Glutamatergic neuron (in vitro differentiated cells): Measurements from ENCODE around the gene EPHA10. TPM values are rescaled to one million over a fixed set of nuclear protein-coding genes. Genes with fewer than 3 reads are reported as not detected.

Experiments
- DNase-seq: peaks from one replicate; pipeline ENCODE4 v3.0.0; 2022
- H3K27ac Mint-ChIP-seq: one replicate; pipeline ENCODE4 v1.8.0; 2020; ENCODE audit warnings: mild to moderate bottlenecking, mixed read lengths, inconsistent platforms; ENCODE audit not compliant: unreplicated experiment
- H3K27me3 Mint-ChIP-seq: one replicate; pipeline ENCODE4 v1.8.0; 2020; ENCODE audit warnings: mild to moderate bottlenecking, moderate library complexity, mixed read lengths, inconsistent platforms; ENCODE audit not compliant: unreplicated experiment
- H3K36me3 Mint-ChIP-seq: one replicate; pipeline ENCODE4 v1.8.0; 2020; ENCODE audit warnings: mild to moderate bottlenecking, mixed read lengths, inconsistent platforms; ENCODE audit not compliant: unreplicated experiment
- H3K4me1 Mint-ChIP-seq: one replicate; pipeline ENCODE4 v1.8.0; 2020; ENCODE audit warnings: mild to moderate bottlenecking, low read depth, mixed read lengths, inconsistent platforms; ENCODE audit not compliant: unreplicated experiment
- H3K4me3 Mint-ChIP-seq: one replicate; pipeline ENCODE4 v1.8.0; 2020; ENCODE audit warnings: mild to moderate bottlenecking, mixed read lengths, inconsistent platforms; ENCODE audit not compliant: unreplicated experiment
- H3K9me3 Mint-ChIP-seq: one replicate; pipeline ENCODE4 v1.8.0; 2020; ENCODE audit warnings: mild to moderate bottlenecking, moderate library complexity, mixed read lengths, inconsistent platforms; ENCODE audit not compliant: unreplicated experiment
- CTCF ChIP-seq: fragments of 200-600 bp; sonication (generic); IDR thresholded peaks from one replicate; pipeline ENCODE4 v1.5.0; 2021; ENCODE audit not compliant: partially characterized antibody, unreplicated experiment
- total RNA-seq: library from RNA; stranded (reverse); fragmentation: NEBNext Ultra II Directional; extraction: Animal tissue kit (Norgen Biotek cat#: 25700); gene quantifications from one replicate; pipeline ENCODE4 v1.2.1, GENCODE V29; 2021; ENCODE audit not compliant: unreplicated experiment

The EPHA10 gene
- total RNA-seq, 1 donor from 2014 or later: 4.8 TPM

GRCh38 chr1:37761416-37762095 lies 3.4 kb downstream of the EPHA10 start:
- Mint-ChIP-seq H3K4me3 (no peak overlapping the region), H3K27ac (no peak overlapping the region), H3K36me3 (no peaks in the 10 kb centered on the region), H3K27me3 (peaks cover 14% of the 10 kb centered on the region), H3K4me1 (peaks cover 5% of the 10 kb centered on the region), H3K9me3 (no peaks in the 10 kb centered on the region)
- TF ChIP-seq CTCF: no peak
- no peak for DNase-seq

- no peak for DNase-seq
- Mint-ChIP-seq H3K27ac (no peak overlapping the region), H3K4me1 (no peaks in the 10 kb centered on the region), H3K4me3 (no peak overlapping the region), H3K27me3 (peaks cover 13% of the 10 kb centered on the region), H3K36me3 (no peaks in the 10 kb centered on the region), H3K9me3 (no peaks in the 10 kb centered on the region)
- no peak for TF ChIP-seq CTCF
Measured at GRCh38 chr1:37759451-37759850, 5.5 kb downstream of the EPHA10 start.

- Mint-ChIP-seq H3K27ac (no peak overlapping the region), H3K9me3 (peaks cover 6% of the 10 kb centered on the region), H3K4me1 (no peaks in the 10 kb centered on the region), H3K27me3 (peaks cover 15% of the 10 kb centered on the region), H3K4me3 (no peak overlapping the region), H3K36me3 (no peaks in the 10 kb centered on the region)
- no peak for DNase-seq
- TF ChIP-seq CTCF: no peak
Measured at GRCh38 chr1:37755951-37756560, 8.9 kb downstream of the EPHA10 start.

- Mint-ChIP-seq H3K27ac (no peak overlapping the region), H3K4me1 (no peaks in the 10 kb centered on the region), H3K9me3 (peaks cover 6% of the 10 kb centered on the region), H3K27me3 (peaks cover 15% of the 10 kb centered on the region), H3K4me3 (no peak overlapping the region), H3K36me3 (no peaks in the 10 kb centered on the region)
- DNase-seq: no peak
- TF ChIP-seq CTCF: no peak
Measured at GRCh38 chr1:37755290-37755689, 9.6 kb downstream of the EPHA10 start.
